GM23338 (cell line): Measurements from ENCODE around the gene DDRGK1. TPM values are rescaled to one million over a fixed set of nuclear protein-coding genes. Genes with fewer than 3 reads are reported as not detected.

Experiments used
- ATAC-seq: fragments of 200-7000 bp; cut with Tn5 transposase; 3 replicates; pipeline ENCODE4 v1.9.1; 2020
- DNase-seq: peaks from one replicate; pipeline ENCODE4 v3.0.0-alpha.2; 2015; ENCODE audit warnings: low spot score
- H2AFZ ChIP-seq: fragments of 200-600 bp; sonication (generic); 2 replicates; pipeline ENCODE4 v1.8.0; 2016; ENCODE audit warnings: antibody characterized with exemption, mild to moderate bottlenecking, moderate library complexity
- H3F3A ChIP-seq: fragments of 200-600 bp; sonication (generic); replicated peaks from 2 replicates; pipeline ENCODE4 v1.8.0; 2017; ENCODE audit warnings: antibody characterized with exemption, mixed run types, low read depth
- H3K27ac ChIP-seq: fragments of 200-600 bp; sonication (generic); 2 replicates; pipeline ENCODE4 v1.6.1; 2016; ENCODE audit warnings: low read depth
- H3K27me3 ChIP-seq: fragments of 200-600 bp; sonication (generic); 2 replicates; pipeline ENCODE4 v1.8.0; 2016; ENCODE audit warnings: mild to moderate bottlenecking, mixed run types, moderate library complexity; ENCODE audit not compliant: insufficient read depth
- H3K36me3 ChIP-seq: fragments of 200-600 bp; sonication (generic); 2 replicates; pipeline ENCODE4 v1.8.0; 2016; ENCODE audit warnings: mild to moderate bottlenecking; ENCODE audit not compliant: insufficient read depth
- H3K4me1 ChIP-seq: fragments of 200-600 bp; sonication (generic); 2 replicates; pipeline ENCODE4 v1.8.0; 2016; ENCODE audit warnings: mild to moderate bottlenecking, moderate library complexity; ENCODE audit not compliant: insufficient read depth
- H3K4me2 ChIP-seq: fragments of 200-600 bp; sonication (generic); 2 replicates; pipeline ENCODE4 v1.7.1; 2017; ENCODE audit warnings: mixed run types
- H3K4me3 ChIP-seq: fragments of 200-600 bp; sonication (generic); 2 replicates; pipeline ENCODE4 v1.6.1; 2016; ENCODE audit warnings: mixed run types
- H3K79me2 ChIP-seq: fragments of 200-600 bp; sonication (generic); replicated peaks from 2 replicates; pipeline ENCODE4 v1.8.0; 2017; ENCODE audit warnings: mild to moderate bottlenecking; ENCODE audit not compliant: insufficient read depth
- H3K9me2 ChIP-seq: fragments of 200-600 bp; sonication (generic); 2 replicates; pipeline ENCODE4 v1.8.0; 2017; ENCODE audit not compliant: insufficient read depth
- H4K20me1 ChIP-seq: fragments of 200-600 bp; sonication (generic); replicated peaks from 2 replicates; pipeline ENCODE4 v1.8.0; 2017; ENCODE audit warnings: mild to moderate bottlenecking; ENCODE audit not compliant: insufficient read depth
- H3K27ac Mint-ChIP-seq: 2 replicates; pipeline ENCODE4 v1.8.0; 2020; ENCODE audit warnings: inconsistent platforms, mild to moderate bottlenecking, moderate library complexity, mixed read lengths
- H3K27me3 Mint-ChIP-seq: 3 replicates; pipeline ENCODE4 v1.8.0; 2022; ENCODE audit warnings: low read depth, mild to moderate bottlenecking, moderate library complexity, mixed read lengths, inconsistent platforms; ENCODE audit not compliant: insufficient read depth, poor library complexity
- H3K36me3 Mint-ChIP-seq: 3 replicates; pipeline ENCODE4 v1.8.0; 2021; ENCODE audit warnings: low read depth, mild to moderate bottlenecking, inconsistent platforms, moderate library complexity, mixed read lengths
- H3K4me1 Mint-ChIP-seq: 3 replicates; pipeline ENCODE4 v1.8.0; 2020; ENCODE audit warnings: mild to moderate bottlenecking, inconsistent platforms, mixed read lengths
- H3K4me3 Mint-ChIP-seq: 3 replicates; pipeline ENCODE4 v1.8.0; 2021; ENCODE audit warnings: moderate library complexity, mild to moderate bottlenecking, inconsistent platforms, mixed read lengths
- H3K9me3 Mint-ChIP-seq: 3 replicates; pipeline ENCODE4 v1.8.0; 2020; ENCODE audit warnings: moderate library complexity, mild to moderate bottlenecking, inconsistent platforms, mixed read lengths
- CREB1 ChIP-seq: fragments of 250-450 bp; sonication (Bioruptor Pico); IDR thresholded peaks from 2 replicates; pipeline ENCODE4 v1.5.0; 2020; ENCODE audit warnings: low read depth, mild to moderate bottlenecking, moderate library complexity
- CTCF ChIP-seq, 2 experiments: fragments of 200-600 bp in 1 of 2; sonication (generic) in 1 of 2; conservative IDR thresholded peaks; 2 replicates each; pipeline versions ENCODE4 v1.5.1 to v1.6.1; 2016 to 2017; ENCODE audit warnings: antibody characterized with exemption in 2 of 2, low read depth in 2 of 2, mild to moderate bottlenecking in 2 of 2, moderate library complexity in 1 of 2
- EZH2 ChIP-seq: fragments of 200-600 bp; sonication (generic); IDR thresholded peaks from one replicate; pipeline ENCODE4 v1.8.0; 2017; ENCODE audit warnings: antibody characterized with exemption, mild to moderate bottlenecking, low read depth; ENCODE audit not compliant: unreplicated experiment
- JUNB ChIP-seq: IDR thresholded peaks from one replicate; pipeline ENCODE4 v1.6.1; 2016; ENCODE audit warnings: antibody characterized with exemption; ENCODE audit not compliant: unreplicated experiment
- ZNF331 ChIP-seq: fragments of 250-450 bp; sonication (Bioruptor Pico); IDR thresholded peaks from 2 replicates; pipeline ENCODE4 v1.5.0; 2020; ENCODE audit warnings: low read depth, mild to moderate bottlenecking, moderate library complexity
- ZNF462 ChIP-seq: fragments of 250-450 bp; sonication (Bioruptor Pico); IDR thresholded peaks from 2 replicates; pipeline ENCODE4 v1.5.0; 2020; ENCODE audit warnings: mild to moderate bottlenecking, moderate library complexity
- polyA plus RNA-seq: library from polyadenylated mRNA; unstranded; fragments of >200 nt; fragmentation: Nextera tagmentation; extraction: Ambion mirVana; gene quantifications from 2 replicates; pipeline ENCODE4 v1.2.1, GENCODE V29; 2016
- total RNA-seq: library from RNA; depleted of rRNA; stranded (reverse); fragments of >200 nt; shearing (Covaris generic); gene quantifications from 2 replicates; pipeline ENCODE4 v1.2.3, GENCODE V29; 2014

DDRGK1 gene
- total and polyA plus RNA-seq, 2 experiments from 2014 or later: 44.0 to 45.5 TPM

GRCh38 chr20:3171391-3172125 lies 32.9 kb downstream of the DDRGK1 start:
- Mint-ChIP-seq H3K27me3 (peaks cover 19% of the 10 kb centered on the region), H3K27ac (no peak overlapping the region), H3K36me3 (peaks cover 9% of the 10 kb centered on the region; the same call in 1 of the 3 replicates), H3K9me3 (no peaks in the 10 kb centered on the region; the same call in 2 of the 3 replicates), H3K4me1 (peaks cover 45% of the 10 kb centered on the region), H3K4me3 (peak overlapping the region; percentile 78)
- Histone ChIP-seq H3K9me2 (no peaks in the 10 kb centered on the region), H3K36me3 (no peaks in the 10 kb centered on the region), H3K4me3 (peak overlapping the region; percentile 73; the same call in 1 of the 2 replicates), H3K4me2 (peak overlapping the region; percentile 88), H3F3A (0 out of 2 replicates have a peak, but pooled peaks cover 13% of the 10 kb centered on the region), H3K4me1 (peaks cover 25% of the 10 kb centered on the region), H3K27ac (no peak overlapping the region), H4K20me1 (no peaks in the 10 kb centered on the region), H2AFZ (no peak overlapping the region), H3K79me2 (peaks cover 13% of the 10 kb centered on the region), H3K27me3 (peaks cover 5% of the 10 kb centered on the region; the same call in 1 of the 2 replicates)
- TF ChIP-seq CREB1 (no peak), ZNF331 (no peak), EZH2 (no peak), ZNF462 (no peak), CTCF (conservative IDR thresholded peaks at IDR 0.05; ENCODE audit: low read depth in 2 of 2) (no peak), JUNB (no peak)
- ATAC-seq: no peak
- no peak for DNase-seq
